ENCODE data around the gene SHH.
"Not testable (repeated sequence)": the region's sequence is repeated elsewhere in the genome, so short reads cannot be mapped to it uniquely, and the experiment has no call there.

Gene SHH

GRCh38 chr7:155818820-155819168 lies 6.5 kb upstream of the SHH start:
- DNase-seq = no peak

GRCh38 chr7:155818154-155818819 lies 6.0 kb upstream of the SHH start:
- no peak for DNase-seq

GRCh38 chr7:155817515-155817914 lies 5.3 kb upstream of the SHH start:
- not testable (repeated sequence) for DNase-seq

- DNase-seq = no peak
Measured at GRCh38 chr7:155816996-155817395, 4.7 kb upstream of the SHH start.

- DNase-seq = no peak
Measured at GRCh38 chr7:155816192-155816508, 3.9 kb upstream of the SHH start.

GRCh38 chr7:155815332-155816191 lies 3.3 kb upstream of the SHH start:
- DNase-seq = no peak

- DNase-seq = no peak
Measured at GRCh38 chr7:155814316-155815276, 2.3 kb upstream of the SHH start.

- DNase-seq = no peak
Measured at GRCh38 chr7:155813546-155814315, 1.5 kb upstream of the SHH start.

GRCh38 chr7:155813125-155813524 lies 862 bp upstream of the SHH start:
- DNase-seq = no peak

- no peak for DNase-seq
Measured at GRCh38 chr7:155811560-155811894, 736 bp downstream of the SHH start.

GRCh38 chr7:155810770-155811559 lies 1.3 kb downstream of the SHH start:
- DNase-seq = no peak

- no peak for DNase-seq
Measured at GRCh38 chr7:155809947-155810769, 2.1 kb downstream of the SHH start.

- DNase-seq = no peak
Measured at GRCh38 chr7:155809332-155809946, 2.8 kb downstream of the SHH start.

GRCh38 chr7:155808549-155809331 lies 3.5 kb downstream of the SHH start:
- no peak for DNase-seq

GRCh38 chr7:155807789-155808548 lies 4.3 kb downstream of the SHH start:
- no peak for DNase-seq

GRCh38 chr7:155807065-155807671 lies 5.1 kb downstream of the SHH start:
- DNase-seq = no peak

GRCh38 chr7:155806096-155806871 lies 6.0 kb downstream of the SHH start:
- DNase-seq = no peak

GRCh38 chr7:155805826-155806095 lies 6.5 kb downstream of the SHH start:
- DNase-seq = no peak
